ENCODE results near the gene IKBKE. TPM values are rescaled to one million over a fixed set of nuclear protein-coding genes. Genes with fewer than 3 reads are reported as not detected.
A peak's percentile ranks its signal among the peaks of the same experiment; 100 is the strongest.

Gene IKBKE
- total and polyA plus RNA-seq, 10 of the 15 experiments (the other 5 are each of a cell fraction or from before 2014, with no cell fraction given): 12.8 to 35.1 (median 23.1) TPM

GRCh38 chr1:206544562-206545257, 74.4 kb downstream of the IKBKE start (continued):
- TF ChIP-seq IKZF1 (conservative IDR thresholded peaks at IDR 0.05) (no peak), KAT2A (conservative IDR thresholded peaks at IDR 0.05; ENCODE audit: control insufficient read depth, low read depth, low read length) (no peak), ATF3 (IDR thresholded peaks at IDR 0.05; ENCODE audit: borderline replicate concordance, extremely low read depth, low read depth, low read length) (0 out of 2 replicates have a peak, but pooled peaks have one; percentile 14), SMARCA5 (IDR thresholded peaks at IDR 0.05) (peak; percentile 38; the same call in 1 of the 2 replicates), TCF7 (IDR thresholded peaks at IDR 0.05; ENCODE audit: borderline replicate concordance) (no peak)

DNA sequence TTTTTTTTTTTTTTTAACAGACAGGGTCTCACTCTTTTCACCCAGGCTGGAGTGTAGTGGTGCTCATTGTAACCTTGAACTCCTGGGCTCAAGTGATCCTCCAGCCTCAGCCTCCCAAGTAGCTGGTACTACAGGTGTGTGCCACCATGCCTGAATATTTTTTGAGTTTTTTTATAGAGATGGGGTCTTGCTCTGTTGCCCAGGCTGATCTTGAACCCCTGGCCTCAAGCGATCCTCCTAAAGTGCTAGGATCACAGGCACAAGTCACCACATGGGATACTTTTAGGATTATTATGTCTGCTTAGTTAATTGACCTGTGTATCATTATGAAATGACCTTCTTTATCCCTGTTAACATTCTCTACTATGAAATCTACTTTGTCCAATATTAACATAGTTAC, 75.1 kb downstream of the IKBKE start:
- Histone ChIP-seq H3K4me2 (ENCODE audit: control insufficient read depth, insufficient read depth) (no peak overlapping the region), H3K36me3 (ENCODE audit: control insufficient read depth in 2 of 2, insufficient read depth in 2 of 2, low read length in 1 of 2) (no peaks in the 10 kb centered on the region), H3K4me1 (ENCODE audit: control insufficient read depth, insufficient read depth, low read length) (no peaks in the 10 kb centered on the region; the same call in 1 of the 2 replicates), H4K20me1 (ENCODE audit: control insufficient read depth, insufficient read depth) (no peaks in the 10 kb centered on the region), H2AFZ (ENCODE audit: control insufficient read depth, low read depth, low read length) (no peak overlapping the region), H3K79me2 (ENCODE audit: control insufficient read depth, insufficient read depth, low read length) (no peaks in the 10 kb centered on the region), H3K9me3 (replicated peaks; ENCODE audit: control insufficient read depth, insufficient read depth, low read length) (no peaks in the 10 kb centered on the region), H3K9ac (ENCODE audit: control insufficient read depth, insufficient read depth, low read length) (no peak overlapping the region), H3K27me3 (replicated peaks in 1 of 2; ENCODE audit: control insufficient read depth in 2 of 2, insufficient read depth in 2 of 2, low read length in 1 of 2) (no peaks in the 10 kb centered on the region), H3K27ac (ENCODE audit: control insufficient read depth, insufficient read depth) (no peak overlapping the region), H3K4me3 (no peak overlapping the region)
- no TSS peak for BruUV-seq (replicated peaks)
- intact Hi-C loops (cut with micrococcal nuclease; ENCODE audit: unreplicated experiment) (loop anchor here (1.0 to 2.0 kb wide), 2 partner anchors 38 to 67 kb away; no protein-coding TSS in a partner anchor), in situ Hi-C loops (cut with MboI) (loop anchor here (5.0 kb wide), 1 partner anchor 37 kb away; no protein-coding TSS in a partner anchor)
- ChIA-PET RAD21 (ENCODE audit: unreplicated experiment) (interaction anchor here (0.6 to 5.2 kb wide), 34 partner anchors 11 to 791 kb away, joined by 3 to 95 read pairs (median 8); partner anchors contain the start of genes DYRK3, IKBKE and RASSF5), SMC1A (ENCODE audit: uncharacterized antibody, unreplicated experiment) (interaction anchor here (0.7 to 10.8 kb wide), 35 partner anchors 9 to 367 kb away, joined by 3 to 311 read pairs (median 6); partner anchors contain the start of gene DYRK3), CTCF (interaction anchor here (0.6 to 9.4 kb wide), 42 partner anchors 11 to 478 kb away, joined by 3 to 440 read pairs (median 8); partner anchors contain the start of genes DYRK3, EIF2D and IKBKE), POLR2A (interaction anchor here (0.6 to 2.6 kb wide), 14 partner anchors 10 to 533 kb away, joined by 3 to 24 read pairs (median 4); no protein-coding TSS in a partner anchor)
- TF ChIP-seq JUNB (IDR thresholded peaks at IDR 0.05): no peak
- TF ChIP-seq CHD4 (IDR thresholded peaks at IDR 0.05): no peak
- TF ChIP-seq, protein P1, sequence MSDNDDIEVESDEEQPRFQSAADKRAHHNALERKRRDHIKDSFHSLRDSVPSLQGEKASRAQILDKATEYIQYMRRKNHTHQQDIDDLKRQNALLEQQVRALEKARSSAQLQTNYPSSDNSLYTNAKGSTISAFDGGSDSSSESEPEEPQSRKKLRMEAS (IDR thresholded peaks at IDR 0.05; ENCODE audit: low read depth, low read length): no peak
- no peak for TF ChIP-seq MTA3 (IDR thresholded peaks at IDR 0.05; ENCODE audit: borderline replicate concordance, low read length)
- no peak for TF ChIP-seq CBX3 (IDR thresholded peaks at IDR 0.05; ENCODE audit: borderline replicate concordance, low read depth)
- no peak for TF ChIP-seq CHD1 (IDR thresholded peaks at IDR 0.05; ENCODE audit: low read depth, low read length)
- no peak for TF ChIP-seq HCFC1 (IDR thresholded peaks at IDR 0.05; ENCODE audit: low read length)
- TF ChIP-seq SRF (IDR thresholded peaks at IDR 0.05; ENCODE audit: low read depth in 2 of 2, low read length in 2 of 2): no peak
- no peak for TF ChIP-seq ZBTB40 (IDR thresholded peaks at IDR 0.05; ENCODE audit: borderline replicate concordance)
- TF ChIP-seq SIX5 (IDR thresholded peaks at IDR 0.05; ENCODE audit: low read depth, low read length, severe bottlenecking): no peak
- TF ChIP-seq ZSCAN29 (IDR thresholded peaks at IDR 0.05): no peak
- TF ChIP-seq ZNF622 (IDR thresholded peaks at IDR 0.05): no peak
- TF ChIP-seq ZBED1 (IDR thresholded peaks at IDR 0.05; ENCODE audit: borderline replicate concordance): no peak
- FAIRE-seq (no peak), DNase-seq (ENCODE audit: low read depth, low spot score) (no peak), ATAC-seq (peak; percentile 15; the same call in 2 of the 3 replicates)
- 96% methylated on average over 1 of the region's 1 CpG for WGBS (ENCODE audit: insufficient coverage, insufficient replicate concordance, low lambda C conversion rate, missing lambda C conversion rate)

Measured in GM12878 (cell line).